Suprapubic skin (tissue), 4 donors: ENCODE data around the gene PTTG1IP2. TPM values are rescaled to one million over a fixed set of nuclear protein-coding genes. Genes with fewer than 3 reads are reported as not detected.

Experiments
- DNase-seq, 2 donors: peaks; one replicate each; pipeline ENCODE4 v3.0.0-alpha.2; 2019; ENCODE audit warnings: low spot score in 2 of 2
- H3K27ac ChIP-seq: fragments of 200-600 bp; sonication (generic); one replicate; pipeline ENCODE4 v1.5.1; 2019
- H3K27me3 ChIP-seq: fragments of 200-600 bp; sonication (generic); one replicate; pipeline ENCODE4 v1.5.1; 2019
- H3K36me3 ChIP-seq: fragments of 200-600 bp; sonication (generic); one replicate; pipeline ENCODE4 v1.5.1; 2019
- H3K4me1 ChIP-seq: fragments of 200-600 bp; sonication (generic); one replicate; pipeline ENCODE4 v1.5.1; 2019
- H3K4me3 ChIP-seq: fragments of 200-600 bp; sonication (generic); one replicate; pipeline ENCODE4 v1.5.1; 2019; ENCODE audit warnings: mild to moderate bottlenecking
- H3K9me3 ChIP-seq: fragments of 200-600 bp; sonication (generic); one replicate; pipeline ENCODE4 v1.5.1; 2019
- CTCF ChIP-seq, 2 donors: fragments of 200-600 bp in 1 of 2; fragments of 450-650 bp in 1 of 2; sonication (generic) in 1 of 2; IDR thresholded peaks; one replicate each; pipeline ENCODE4 v1.5.1; 2016 to 2019; ENCODE audit warnings: antibody characterized with exemption in 2 of 2, mild to moderate bottlenecking in 1 of 2, moderate library complexity in 1 of 2
- EP300 ChIP-seq: sonication (generic); formaldehyde crosslinking; IDR thresholded peaks from one replicate; pipeline ENCODE4 v1.6.1; 2017; ENCODE audit warnings: antibody characterized with exemption
- POLR2A ChIP-seq, 2 donors: fragments of 450-650 bp; IDR thresholded peaks; one replicate each; pipeline ENCODE4 v1.6.1; 2017; ENCODE audit warnings: antibody characterized with exemption in 2 of 2, mild to moderate bottlenecking in 2 of 2, moderate library complexity in 2 of 2
- POLR2AphosphoS5 ChIP-seq, 3 donors: sonication (generic); formaldehyde crosslinking; IDR thresholded peaks; one replicate each; pipeline ENCODE4 v1.6.1; 2017; ENCODE audit warnings: antibody characterized with exemption in 3 of 3
- WGBS: methylation state at CpG from one replicate; pipeline ENCODE4 v1.1.5; 2018; 5-methylcytosine and 5-hydroxymethylcytosine counted together
- total RNA-seq, 4 donors: library from RNA; depleted of rRNA; stranded (reverse); fragments of >200 nt; gene quantifications; one replicate each; pipeline ENCODE4 v1.1.0, GENCODE V29; 2016

Gene PTTG1IP2
- total RNA-seq, 4 donors from 2014 or later: not detected

DNA sequence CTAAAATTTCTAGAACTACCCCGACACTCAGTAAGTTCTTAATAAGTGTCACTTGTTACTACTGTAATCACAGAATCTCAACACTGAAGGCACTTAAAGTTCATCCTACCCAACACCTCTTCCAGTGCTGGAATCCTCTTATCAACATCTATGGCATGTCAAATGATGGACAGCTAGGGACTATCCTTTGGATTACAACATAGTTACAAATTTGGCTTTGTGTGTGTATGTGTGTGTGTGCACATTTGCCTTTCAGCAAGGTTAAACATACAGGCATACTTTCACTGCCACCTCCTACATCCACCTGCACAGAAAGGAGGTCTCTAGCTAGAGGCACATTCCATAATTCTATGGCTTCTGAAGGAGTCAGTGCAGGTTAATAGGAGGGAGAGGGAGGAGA is 25.8 kb downstream of the PTTG1IP2 start:
- H3K9me3 ChIP-seq: no peaks in the 10 kb centered on the region
- H3K27me3 ChIP-seq: no peaks in the 10 kb centered on the region
- H3K4me1 ChIP-seq: no peaks in the 10 kb centered on the region
- H3K4me3 ChIP-seq: no peak overlapping the region
- DNase-seq: no peak
- H3K27ac ChIP-seq: no peak overlapping the region
- no peak for TF ChIP-seq POLR2A (IDR thresholded peaks at IDR 0.05)
- no peak for TF ChIP-seq POLR2AphosphoS5 (IDR thresholded peaks at IDR 0.05)
- no peak for TF ChIP-seq EP300
- no peak for TF ChIP-seq CTCF (IDR thresholded peaks at IDR 0.05)
- 100% methylated on average over 1 of the region's 1 CpG for WGBS
- H3K36me3 ChIP-seq: no peaks in the 10 kb centered on the region

- Histone ChIP-seq H3K27ac (no peak overlapping the region), H3K27me3 (no peaks in the 10 kb centered on the region), H3K36me3 (no peaks in the 10 kb centered on the region), H3K4me3 (no peak overlapping the region), H3K4me1 (no peaks in the 10 kb centered on the region), H3K9me3 (no peaks in the 10 kb centered on the region)
- no peak for TF ChIP-seq CTCF (IDR thresholded peaks at IDR 0.05)
- no peak for TF ChIP-seq EP300
- TF ChIP-seq POLR2A (IDR thresholded peaks at IDR 0.05): no peak
- no peak for TF ChIP-seq POLR2AphosphoS5 (IDR thresholded peaks at IDR 0.05)
- no peak for DNase-seq
- 75% methylated on average over 4 of the region's 4 CpGs for whole genome bisulfite sequencing
Measured at GRCh38 chr7:90502539-90502938, 33.1 kb downstream of the PTTG1IP2 start.

- TF ChIP-seq POLR2A (IDR thresholded peaks at IDR 0.05) (no peak), POLR2AphosphoS5 (IDR thresholded peaks at IDR 0.05) (no peak), EP300 (no peak), CTCF (IDR thresholded peaks at IDR 0.05) (no peak)
Measured at GRCh38 chr7:90503367-90503766, 33.9 kb downstream of the PTTG1IP2 start.

GRCh38 chr7:90507692-90508091 is 38.3 kb downstream of the PTTG1IP2 start:
- Histone ChIP-seq H3K27me3 (no peaks in the 10 kb centered on the region), H3K9me3 (no peaks in the 10 kb centered on the region), H3K36me3 (no peaks in the 10 kb centered on the region), H3K27ac (no peak overlapping the region), H3K4me3 (no peak overlapping the region), H3K4me1 (no peaks in the 10 kb centered on the region)
- TF ChIP-seq POLR2A (IDR thresholded peaks at IDR 0.05) (no peak), POLR2AphosphoS5 (IDR thresholded peaks at IDR 0.05) (no peak), EP300 (no peak), CTCF (IDR thresholded peaks at IDR 0.05) (no peak)
- no peak for DNase-seq
- 93% methylated on average over 1 of the region's 1 CpG for WGBS

More at GRCh38 chr7:90503367-90503766, 33.9 kb downstream of the PTTG1IP2 start:
- Histone ChIP-seq H3K36me3 (no peaks in the 10 kb centered on the region), H3K27ac (no peak overlapping the region), H3K9me3 (no peaks in the 10 kb centered on the region), H3K27me3 (no peaks in the 10 kb centered on the region), H3K4me3 (no peak overlapping the region), H3K4me1 (no peaks in the 10 kb centered on the region)
- WGBS: 94% methylated on average over 1 of the region's 1 CpG
- no peak for DNase-seq

GRCh38 chr7:90511776-90512175 is 42.3 kb downstream of the PTTG1IP2 start:
- Histone ChIP-seq H3K4me1 (no peaks in the 10 kb centered on the region), H3K27me3 (no peaks in the 10 kb centered on the region), H3K27ac (no peak overlapping the region), H3K36me3 (no peaks in the 10 kb centered on the region), H3K9me3 (no peaks in the 10 kb centered on the region), H3K4me3 (no peak overlapping the region)
- TF ChIP-seq CTCF (IDR thresholded peaks at IDR 0.05) (no peak), EP300 (no peak), POLR2A (IDR thresholded peaks at IDR 0.05) (no peak), POLR2AphosphoS5 (IDR thresholded peaks at IDR 0.05) (no peak)
- WGBS: 82% methylated on average over 2 of the region's 2 CpGs
- no peak for DNase-seq
